GM12875 (cell line): ENCODE measurements around the gene OSBPL7.

ENCODE experiments used
- H3K4me3 ChIP-seq: one replicate; pipeline ENCODE4 v1.5.1; 2011; ENCODE audit warnings: low read depth, low read length, control low read depth
- CTCF ChIP-seq: IDR thresholded peaks from 2 replicates; pipeline ENCODE4 v1.5.1; 2011; ENCODE audit warnings: low read depth, mild to moderate bottlenecking, control low read depth, inconsistent platforms, low read length, moderate library complexity, borderline replicate concordance; ENCODE audit not compliant: insufficient read depth

OSBPL7 gene

GRCh38 chr17:47806913-47807255, 14.7 kb downstream of the OSBPL7 start:
- no peak for TF ChIP-seq CTCF
- no peak overlapping the region for H3K4me3 ChIP-seq

GRCh38 chr17:47806026-47806912, 15.3 kb downstream of the OSBPL7 start:
- no peak overlapping the region for H3K4me3 ChIP-seq
- TF ChIP-seq CTCF, result no peak

- H3K4me3 ChIP-seq, result no peak overlapping the region
- TF ChIP-seq CTCF, result no peak
Measured at GRCh38 chr17:47804461-47804860, 17.1 kb downstream of the OSBPL7 start.

GRCh38 chr17:47803751-47804150, 17.8 kb downstream of the OSBPL7 start:
- no peak for TF ChIP-seq CTCF

GRCh38 chr17:47803201-47803600, 18.4 kb downstream of the OSBPL7 start:
- H3K4me3 ChIP-seq, result no peak overlapping the region
- no peak for TF ChIP-seq CTCF

More at GRCh38 chr17:47803751-47804150, 17.8 kb downstream of the OSBPL7 start:
- H3K4me3 ChIP-seq, result no peak overlapping the region

GRCh38 chr17:47802341-47803022, 19.1 kb downstream of the OSBPL7 start:
- no peak overlapping the region for H3K4me3 ChIP-seq
- peak; percentile 75 for TF ChIP-seq CTCF
